K562 (cell line): ENCODE data around the gene TRIM33. TPM values are rescaled to one million over a fixed set of nuclear protein-coding genes. Genes with fewer than 3 reads are reported as not detected.
A peak's percentile ranks its signal among the peaks of the same experiment; 100 is the strongest.

Experiments
- C11orf30 ChIP-seq: fragments of 450-650 bp; IDR thresholded peaks from 2 replicates; pipeline ENCODE4 v1.6.1; 2016; ENCODE audit warnings: low read depth, mild to moderate bottlenecking
- CBX8 ChIP-seq: fragments of 200-600 bp; sonication (generic); IDR thresholded peaks from 2 replicates; pipeline ENCODE4 v1.6.1; 2012; ENCODE audit warnings: borderline replicate concordance, mixed run types, low read depth, mild to moderate bottlenecking, moderate library complexity, mixed read lengths, low read length, control low read depth, inconsistent platforms; ENCODE audit not compliant: poor library complexity, severe bottlenecking; ENCODE audit errors: extremely low read depth
- EWSR1 ChIP-seq: fragments of 450-650 bp; IDR thresholded peaks from 2 replicates; pipeline ENCODE4 v1.6.1; 2018; ENCODE audit warnings: borderline replicate concordance, mild to moderate bottlenecking, low read depth, moderate library complexity; ENCODE audit not compliant: partially characterized antibody
- HLTF ChIP-seq: fragments of 450-650 bp; IDR thresholded peaks from 2 replicates; pipeline ENCODE4 v1.6.1; 2016
- HNRNPK ChIP-seq: fragments of 200-400 bp; formaldehyde crosslinking; IDR thresholded peaks from one replicate; pipeline ENCODE4 v1.6.1; 2018; ENCODE audit warnings: mild to moderate bottlenecking, low read depth, low read length; ENCODE audit not compliant: poor library complexity, severe bottlenecking
- HOMEZ ChIP-seq: fragments of 250-450 bp; sonication (Bioruptor Pico); IDR thresholded peaks from 2 replicates; pipeline ENCODE4 v1.4.0; 2020; ENCODE audit warnings: mild to moderate bottlenecking, moderate library complexity
- JUNB ChIP-seq: fragments of 450-650 bp; formaldehyde crosslinking; conservative IDR thresholded peaks from 2 replicates; pipeline ENCODE4 v1.4.0; 2020; ENCODE audit warnings: mild to moderate bottlenecking
- NFIC ChIP-seq: fragments of 450-650 bp; IDR thresholded peaks from 2 replicates; pipeline ENCODE4 v1.6.1; 2017; ENCODE audit warnings: mild to moderate bottlenecking, inconsistent platforms
- SIN3A ChIP-seq, 2 experiments: fragments of 150-350 bp in 1 of 2; IDR thresholded peaks; 2 replicates each; pipeline ENCODE4 v1.6.1; 2011 to 2016; ENCODE audit warnings: borderline replicate concordance in 2 of 2, low read depth in 2 of 2, low read length in 2 of 2, mild to moderate bottlenecking in 2 of 2, moderate library complexity in 2 of 2; ENCODE audit not compliant: control insufficient read depth in 1 of 2
- SMARCA5 ChIP-seq: fragments of 450-650 bp; IDR thresholded peaks from 2 replicates; pipeline ENCODE4 v1.6.1; 2016
- SRSF3 ChIP-seq: fragments of 200-400 bp; formaldehyde crosslinking; IDR thresholded peaks from 2 replicates; pipeline ENCODE4 v1.6.1; 2016; ENCODE audit warnings: mild to moderate bottlenecking, low read length, moderate library complexity; ENCODE audit not compliant: insufficient read depth
- TAL1 ChIP-seq: fragments of 450-650 bp; IDR thresholded peaks from 2 replicates; pipeline ENCODE4 v1.6.1; 2016; ENCODE audit warnings: mild to moderate bottlenecking
- TCF15 ChIP-seq: fragments of 250-450 bp; sonication (Bioruptor Pico); IDR thresholded peaks from 2 replicates; pipeline ENCODE4 v1.8.0; 2022; ENCODE audit warnings: moderate library complexity, mild to moderate bottlenecking, inconsistent platforms
- WHSC1 ChIP-seq: IDR thresholded peaks from one replicate; pipeline ENCODE4 v1.6.1; 2012; ENCODE audit warnings: low read length, control low read depth, inconsistent platforms
- ZBTB5 ChIP-seq: fragments of 450-650 bp; IDR thresholded peaks from 2 replicates; pipeline ENCODE4 v1.6.1; 2017; ENCODE audit warnings: antibody characterized with exemption
- ZFP30 ChIP-seq: fragments of 250-450 bp; sonication (Bioruptor Pico); IDR thresholded peaks from 2 replicates; pipeline ENCODE4 v1.8.0; 2022; ENCODE audit warnings: moderate library complexity, mild to moderate bottlenecking, inconsistent platforms, borderline replicate concordance
- ZNF551 ChIP-seq: fragments of 250-450 bp; sonication (Bioruptor Pico); IDR thresholded peaks from 2 replicates; pipeline ENCODE4 v1.5.0; 2021; ENCODE audit warnings: mild to moderate bottlenecking, moderate library complexity
- polyA plus RNA-seq, 8 experiments: library from polyadenylated mRNA; depleted of rRNA in 4 of 8; stranded (reverse) in 5 of 8; unstranded in 3 of 8; fragments of >200 nt; fragmentation: Nextera tagmentation in 2 of 8; fragmentation: Illumina TruSeq in 1 of 8; extraction: Ambion mirVana in 2 of 8; extraction: Trizol in 1 of 8; gene quantifications; 2 replicates each; pipeline versions ENCODE4 v1.2.1 to v1.2.3, GENCODE V29; 2011 to 2014; ENCODE audit warnings: inconsistent platforms in 1 of 8, missing spikeins in 1 of 8
- total RNA-seq, 7 experiments: library from RNA; depleted of rRNA in 6 of 7; stranded (reverse); fragments of >200 nt in 6 of 7; fragmentation: Illumina TruSeq in 2 of 7; extraction: Trizol in 2 of 7; gene quantifications; 2 replicates each; pipeline versions ENCODE4 v1.2.1 to v1.2.3, GENCODE V29; 2011 to 2021; ENCODE audit warnings: low replicate concordance in 1 of 7
- TF ChIP-seq, protein P1 (sequence below): fragments of 450-650 bp; conservative IDR thresholded peaks from 2 replicates; pipeline ENCODE4 v1.6.1; 2016; ENCODE audit warnings: missing genetic modification characterization, low read depth, mild to moderate bottlenecking, control low read depth, missing compliant biosample characterization
- TF ChIP-seq, protein P2 (sequence below): sonication (generic); formaldehyde crosslinking; IDR thresholded peaks from 2 replicates; pipeline ENCODE4 v1.9.0; 2022; ENCODE audit warnings: mild to moderate bottlenecking, missing genetic modification reagents
- TF ChIP-seq, protein P3 (sequence below): fragments of 450-650 bp; formaldehyde crosslinking; IDR thresholded peaks from 2 replicates; pipeline ENCODE4 v1.4.0; 2022; ENCODE audit warnings: missing genetic modification characterization

The TRIM33 gene
- total and polyA plus RNA-seq, 9 of the 15 experiments (the other 6 are each of a cell fraction or from before 2014, with no cell fraction given): 9.3 to 58.4 (median 40.2) TPM

DNA sequence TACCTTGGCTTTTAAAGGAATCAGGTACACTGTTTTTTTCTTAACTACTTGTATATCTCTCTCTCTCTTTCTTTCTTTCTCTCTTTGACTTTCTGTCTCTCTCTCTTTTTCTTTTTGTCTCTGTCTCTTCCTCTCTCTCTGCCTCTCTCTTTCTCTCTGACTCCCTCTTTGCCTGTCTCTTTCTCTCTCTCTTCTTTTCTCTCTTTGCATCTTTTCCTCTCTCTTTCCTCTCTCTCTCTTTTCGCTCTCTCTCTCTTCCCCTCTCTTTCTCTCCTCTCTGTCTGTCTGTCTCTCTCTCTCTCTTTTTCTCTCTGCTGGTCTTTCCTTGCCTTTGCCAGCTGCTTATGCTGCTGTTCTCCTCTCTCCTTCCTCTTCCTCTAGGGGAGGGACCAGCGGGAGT is 143.2 kb downstream of the TRIM33 start (continued):
- TF ChIP-seq, protein P1, sequence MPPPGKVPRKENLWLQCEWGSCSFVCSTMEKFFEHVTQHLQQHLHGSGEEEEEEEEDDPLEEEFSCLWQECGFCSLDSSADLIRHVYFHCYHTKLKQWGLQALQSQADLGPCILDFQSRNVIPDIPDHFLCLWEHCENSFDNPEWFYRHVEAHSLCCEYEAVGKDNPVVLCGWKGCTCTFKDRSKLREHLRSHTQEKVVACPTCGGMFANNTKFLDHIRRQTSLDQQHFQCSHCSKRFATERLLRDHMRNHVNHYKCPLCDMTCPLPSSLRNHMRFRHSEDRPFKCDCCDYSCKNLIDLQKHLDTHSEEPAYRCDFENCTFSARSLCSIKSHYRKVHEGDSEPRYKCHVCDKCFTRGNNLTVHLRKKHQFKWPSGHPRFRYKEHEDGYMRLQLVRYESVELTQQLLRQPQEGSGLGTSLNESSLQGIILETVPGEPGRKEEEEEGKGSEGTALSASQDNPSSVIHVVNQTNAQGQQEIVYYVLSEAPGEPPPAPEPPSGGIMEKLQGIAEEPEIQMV: no peak
- no peak for TF ChIP-seq HOMEZ (CRISPR knock-in tag)
- TF ChIP-seq, protein P2, sequence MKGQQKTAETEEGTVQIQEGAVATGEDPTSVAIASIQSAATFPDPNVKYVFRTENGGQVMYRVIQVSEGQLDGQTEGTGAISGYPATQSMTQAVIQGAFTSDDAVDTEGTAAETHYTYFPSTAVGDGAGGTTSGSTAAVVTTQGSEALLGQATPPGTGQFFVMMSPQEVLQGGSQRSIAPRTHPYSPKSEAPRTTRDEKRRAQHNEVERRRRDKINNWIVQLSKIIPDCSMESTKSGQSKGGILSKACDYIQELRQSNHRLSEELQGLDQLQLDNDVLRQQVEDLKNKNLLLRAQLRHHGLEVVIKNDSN: no peak
- no peak for TF ChIP-seq ZNF551 (CRISPR knock-in tag)
- no peak for TF ChIP-seq TAL1
- no peak for TF ChIP-seq WHSC1
- TF ChIP-seq C11orf30: no peak
- TF ChIP-seq HLTF: no peak
- TF ChIP-seq, protein P3, sequence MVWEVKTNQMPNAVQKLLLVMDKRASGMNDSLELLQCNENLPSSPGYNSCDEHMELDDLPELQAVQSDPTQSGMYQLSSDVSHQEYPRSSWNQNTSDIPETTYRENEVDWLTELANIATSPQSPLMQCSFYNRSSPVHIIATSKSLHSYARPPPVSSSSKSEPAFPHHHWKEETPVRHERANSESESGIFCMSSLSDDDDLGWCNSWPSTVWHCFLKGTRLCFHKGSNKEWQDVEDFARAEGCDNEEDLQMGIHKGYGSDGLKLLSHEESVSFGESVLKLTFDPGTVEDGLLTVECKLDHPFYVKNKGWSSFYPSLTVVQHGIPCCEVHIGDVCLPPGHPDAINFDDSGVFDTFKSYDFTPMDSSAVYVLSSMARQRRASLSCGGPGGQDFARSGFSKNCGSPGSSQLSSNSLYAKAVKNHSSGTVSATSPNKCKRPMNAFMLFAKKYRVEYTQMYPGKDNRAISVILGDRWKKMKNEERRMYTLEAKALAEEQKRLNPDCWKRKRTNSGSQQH (CRISPR knock-in tag): peak; percentile 79; the same call in 1 of the 2 replicates
- 0 out of 2 replicates have a peak, but pooled peaks have one; percentile 53 for TF ChIP-seq ZBTB5
- TF ChIP-seq ZFP30: no peak
- TF ChIP-seq JUNB (CRISPR knock-in tag): no peak
- no peak for TF ChIP-seq TCF15 (CRISPR knock-in tag)
- TF ChIP-seq SIN3A (IDR thresholded peaks at IDR 0.05; ENCODE audit: borderline replicate concordance in 2 of 2, control insufficient read depth in 1 of 2, low read depth in 2 of 2, low read length in 2 of 2): no peak
- peak; percentile 40; the same call in 1 of the 2 replicates for TF ChIP-seq SMARCA5
- TF ChIP-seq SRSF3: no peak
- no peak for TF ChIP-seq EWSR1
- TF ChIP-seq CBX8: no peak
- TF ChIP-seq HNRNPK: no peak
- TF ChIP-seq NFIC: no peak
